ENCODE measurements around the gene HLA-DQB1. TPM values are rescaled to one million over a fixed set of nuclear protein-coding genes. Genes with fewer than 3 reads are reported as not detected.
"Not testable (repeated sequence)": the region's sequence is repeated elsewhere in the genome, so short reads cannot be mapped to it uniquely, and the experiment has no call there.

HLA-DQB1 gene
- total RNA-seq, 1 donor from 2014 or later, result not detected

DNA sequence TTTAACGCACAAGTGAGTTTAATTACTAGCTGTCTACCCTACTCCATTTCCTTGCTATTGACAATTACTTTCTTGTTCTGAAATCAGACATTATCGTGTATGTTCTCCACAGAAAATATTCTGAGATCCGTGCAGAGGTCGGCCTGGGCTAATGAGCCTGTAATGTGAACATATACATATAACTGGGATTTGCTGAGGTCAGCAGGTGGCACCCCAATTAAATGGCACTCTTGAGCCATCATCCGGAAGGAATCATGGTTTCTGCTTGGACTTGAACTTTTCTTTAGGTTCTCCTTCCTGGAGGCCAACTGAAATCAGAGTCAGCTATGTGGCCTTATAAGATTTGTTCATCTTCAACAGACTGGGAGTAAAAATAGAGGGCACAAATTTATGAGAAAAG lies 3.6 kb downstream of the HLA-DQB1 start:
- no peak for DNase-seq (ENCODE audit: low read depth, low spot score)

DNA sequence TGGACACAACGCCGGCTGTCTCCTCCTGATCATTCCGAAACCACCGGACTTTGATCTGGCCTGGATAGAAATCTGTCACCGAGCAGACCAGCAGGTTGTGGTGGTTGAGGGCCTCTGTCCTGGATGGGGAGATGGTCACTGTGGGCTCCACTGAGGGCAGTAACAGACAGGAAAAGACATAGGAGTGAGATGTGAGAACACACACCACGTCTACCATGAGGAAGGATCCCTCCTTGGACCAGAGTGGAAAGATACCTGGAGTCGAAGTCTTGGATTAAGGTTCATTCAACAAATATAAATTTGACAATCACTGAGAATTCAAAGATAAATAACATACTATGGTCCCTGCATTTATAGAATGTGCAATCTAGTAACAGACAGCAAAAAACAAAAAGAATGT lies 4.4 kb downstream of the HLA-DQB1 start:
- no peak for DNase-seq (ENCODE audit: low read depth, low spot score)

DNA sequence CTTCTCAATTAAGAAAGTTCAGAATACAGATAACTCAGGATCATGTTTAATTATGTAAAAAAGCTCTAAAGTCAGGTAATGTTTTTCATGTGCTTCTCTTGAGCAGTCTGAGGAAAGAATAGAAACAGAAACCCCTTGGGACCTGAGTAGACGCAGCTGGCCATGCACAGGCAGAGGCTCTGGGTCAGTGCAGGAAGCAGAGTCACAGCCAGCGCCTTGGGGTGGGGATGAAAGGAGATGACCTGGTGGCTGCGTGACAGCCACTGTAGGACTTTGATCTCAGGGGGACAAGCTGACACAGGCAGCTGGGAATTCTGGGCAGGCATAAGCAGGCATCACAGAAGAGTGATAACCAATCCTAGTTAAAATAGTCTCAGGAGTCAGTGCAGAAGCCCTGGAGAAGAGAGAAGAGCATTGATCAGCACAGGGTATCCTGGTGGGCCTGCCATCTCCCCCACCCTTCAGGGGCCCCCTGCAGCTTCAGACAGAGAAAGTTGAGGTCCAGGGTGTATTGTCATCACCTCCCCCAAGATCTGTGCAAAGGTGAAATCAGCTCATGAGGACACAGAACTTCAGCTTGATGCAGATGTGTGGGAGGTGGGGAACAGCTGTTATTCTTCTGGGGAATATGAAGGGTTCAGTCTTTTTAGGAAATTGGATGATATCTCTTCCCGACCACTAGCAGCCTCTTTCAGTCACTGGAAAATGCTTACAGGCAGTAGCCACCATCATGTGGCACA lies 6.4 kb downstream of the HLA-DQB1 start:
- DNase-seq (ENCODE audit: low read depth, low spot score), result no peak

DNA sequence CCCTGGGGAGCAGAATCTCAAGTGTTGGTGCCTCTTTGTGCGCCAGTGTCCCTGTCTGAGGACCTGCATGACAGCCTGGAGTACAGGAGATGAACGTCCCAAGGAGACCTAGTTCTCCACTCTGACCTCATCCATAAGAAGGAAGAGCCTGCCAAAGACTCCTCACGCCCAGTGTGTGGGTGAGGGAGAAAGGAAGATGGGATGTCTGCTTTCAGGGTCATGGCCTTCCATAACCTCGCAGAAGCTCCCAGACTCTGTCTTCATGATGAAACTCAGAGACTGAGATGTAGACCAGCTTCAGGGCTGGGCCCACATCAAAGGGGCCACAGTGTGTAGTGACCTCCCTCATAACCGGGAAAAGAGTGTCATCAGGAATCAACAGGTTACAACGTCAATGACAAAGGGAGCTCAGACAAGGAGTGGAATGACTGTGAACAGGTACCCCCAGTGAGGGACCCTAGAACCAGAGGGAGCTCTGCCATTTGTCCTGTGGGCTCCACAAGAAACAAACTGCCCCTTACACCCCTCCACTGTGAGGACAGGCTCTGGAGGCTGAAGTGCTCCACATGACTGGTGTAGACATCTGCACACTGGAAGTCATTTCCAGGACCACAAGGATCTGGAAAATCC lies 8.1 kb downstream of the HLA-DQB1 start:
- DNase-seq (ENCODE audit: low read depth, low spot score), result no peak

DNA sequence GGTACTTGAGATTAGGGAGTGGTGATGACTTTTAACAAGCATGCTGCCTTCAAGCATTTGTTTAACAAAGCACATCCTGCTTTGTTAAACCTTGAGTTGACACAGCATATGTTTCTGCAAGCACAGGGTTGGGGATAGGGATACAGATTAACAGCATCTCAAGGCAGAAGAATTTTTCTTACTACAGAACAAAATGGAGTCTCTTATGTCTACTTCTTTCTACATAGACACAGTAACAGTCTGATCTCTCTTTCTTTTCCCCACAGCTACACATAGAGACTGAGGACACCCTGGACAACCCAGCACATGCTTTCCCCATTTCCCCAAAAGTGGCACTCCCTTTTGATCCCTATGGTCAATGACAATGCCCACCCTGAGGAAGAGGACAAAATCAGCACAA lies 8.6 kb downstream of the HLA-DQB1 start:
- not testable (repeated sequence) for DNase-seq (ENCODE audit: low read depth, low spot score)

DNA sequence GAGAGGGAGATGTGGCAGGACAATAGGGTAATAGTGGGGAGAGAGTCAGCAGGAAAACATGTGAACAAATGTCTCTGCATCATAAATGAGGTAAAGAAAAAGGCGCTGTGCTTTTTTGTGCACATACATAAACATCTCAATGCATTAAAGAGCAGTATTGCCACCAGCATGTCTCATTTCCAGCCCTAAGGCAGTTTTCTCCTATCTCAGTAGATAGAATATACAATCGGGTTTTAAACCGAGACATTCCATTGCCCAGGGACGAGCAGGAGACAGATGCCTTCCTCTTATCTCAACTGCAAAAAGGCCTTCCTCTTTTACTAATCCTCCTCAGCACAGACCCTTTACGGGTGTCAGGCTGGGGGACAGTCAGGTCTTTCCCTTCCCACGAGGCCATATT lies 9.1 kb downstream of the HLA-DQB1 start:
- not testable (repeated sequence) for DNase-seq (ENCODE audit: low read depth, low spot score)

DNA sequence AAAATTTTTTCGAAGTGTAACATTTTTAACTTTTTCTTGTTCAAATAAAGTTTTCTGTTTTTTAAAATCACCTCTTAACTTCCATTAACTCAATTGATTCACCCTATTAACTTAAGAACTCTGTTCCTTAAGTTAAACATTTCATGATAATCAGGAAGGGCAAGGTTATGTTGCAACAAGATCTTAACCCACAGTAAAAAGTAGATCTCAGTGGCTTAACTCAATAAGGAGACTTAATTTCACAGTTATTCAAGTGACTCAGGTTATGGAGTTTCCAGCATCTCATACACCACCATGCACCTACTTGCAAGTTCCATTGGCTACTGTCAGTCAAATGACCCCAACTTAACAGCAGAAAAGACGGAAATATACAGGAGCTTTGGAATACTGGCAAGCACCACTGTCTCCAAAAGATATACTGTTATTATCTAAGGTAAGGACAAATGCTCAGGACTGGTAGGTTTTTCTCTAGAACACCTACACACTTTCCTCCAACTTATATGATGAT lies 11.2 kb downstream of the HLA-DQB1 start:
- DNase-seq (ENCODE audit: low read depth, low spot score), result no peak

DNA sequence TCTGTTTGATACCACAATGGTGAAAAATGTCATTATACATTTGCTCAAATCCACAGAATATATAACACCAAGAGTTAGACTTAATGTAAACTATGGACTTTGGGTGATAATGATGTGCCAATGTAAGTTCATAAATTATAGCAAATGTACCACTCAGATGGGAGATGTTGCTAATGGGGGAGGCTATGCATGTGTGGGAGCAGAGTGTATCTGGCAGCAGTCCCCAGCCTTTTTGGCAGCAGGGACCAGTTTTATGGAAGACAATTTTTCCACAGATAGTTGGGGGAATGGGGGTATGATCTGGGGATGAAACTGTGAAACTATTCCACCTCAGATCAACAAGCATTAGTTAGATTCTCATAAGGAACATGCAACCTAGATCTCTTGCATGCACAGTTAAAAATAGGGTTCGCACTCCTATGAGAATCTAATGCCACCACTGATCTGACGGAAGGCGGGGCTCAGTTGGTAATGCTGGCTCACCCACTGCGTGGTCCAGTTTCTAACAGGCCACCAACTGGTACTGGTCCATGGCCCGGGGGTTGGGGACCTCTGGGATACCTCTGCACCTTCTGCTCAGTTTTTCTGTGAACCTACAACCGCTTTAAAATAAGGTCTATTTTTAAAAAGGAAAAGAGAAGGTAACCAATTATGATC lies 21.3 kb downstream of the HLA-DQB1 start:
- no peak for DNase-seq (ENCODE audit: low read depth, low spot score)

DNA sequence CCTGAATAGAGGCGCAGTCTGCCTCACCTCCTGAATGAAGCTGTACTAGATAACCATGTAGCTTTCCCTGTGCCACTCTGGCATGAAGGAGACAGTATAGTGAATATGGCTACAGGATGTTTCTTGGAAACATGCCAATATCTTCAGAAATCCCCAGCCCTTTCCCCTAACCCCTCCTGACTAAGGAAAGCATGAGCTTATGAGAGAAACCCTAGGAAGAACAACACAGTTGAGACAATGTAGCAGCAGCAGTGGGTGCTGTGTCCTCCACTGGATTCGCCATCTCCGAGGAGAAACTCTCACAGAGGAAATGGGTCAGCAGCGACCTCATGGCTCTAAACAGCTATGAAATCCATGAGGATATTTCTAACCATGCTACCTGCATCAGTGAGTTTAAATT lies 22.6 kb downstream of the HLA-DQB1 start:
- DNase-seq (ENCODE audit: low read depth, low spot score), result no peak

DNA sequence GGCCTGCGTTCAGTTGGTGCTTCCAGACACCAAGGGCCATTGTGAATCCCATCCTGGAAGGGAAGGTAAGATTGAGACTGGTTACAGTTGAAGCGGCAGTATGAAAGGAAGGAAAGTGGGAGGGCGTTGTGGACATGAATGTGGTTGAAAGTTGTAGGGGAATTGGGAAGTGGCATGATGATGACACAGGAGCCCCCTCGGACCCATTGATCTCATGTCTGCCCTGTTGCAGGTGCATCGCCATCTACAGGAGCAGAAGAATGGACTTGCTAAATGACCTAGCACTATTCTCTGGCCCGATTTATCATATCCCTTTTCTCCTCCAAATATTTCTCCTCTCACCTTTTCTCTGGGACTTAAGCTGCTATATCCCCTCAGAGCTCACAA lies 23.7 kb downstream of the HLA-DQB1 start:
- DNase-seq (ENCODE audit: low read depth, low spot score), result no peak

DNA sequence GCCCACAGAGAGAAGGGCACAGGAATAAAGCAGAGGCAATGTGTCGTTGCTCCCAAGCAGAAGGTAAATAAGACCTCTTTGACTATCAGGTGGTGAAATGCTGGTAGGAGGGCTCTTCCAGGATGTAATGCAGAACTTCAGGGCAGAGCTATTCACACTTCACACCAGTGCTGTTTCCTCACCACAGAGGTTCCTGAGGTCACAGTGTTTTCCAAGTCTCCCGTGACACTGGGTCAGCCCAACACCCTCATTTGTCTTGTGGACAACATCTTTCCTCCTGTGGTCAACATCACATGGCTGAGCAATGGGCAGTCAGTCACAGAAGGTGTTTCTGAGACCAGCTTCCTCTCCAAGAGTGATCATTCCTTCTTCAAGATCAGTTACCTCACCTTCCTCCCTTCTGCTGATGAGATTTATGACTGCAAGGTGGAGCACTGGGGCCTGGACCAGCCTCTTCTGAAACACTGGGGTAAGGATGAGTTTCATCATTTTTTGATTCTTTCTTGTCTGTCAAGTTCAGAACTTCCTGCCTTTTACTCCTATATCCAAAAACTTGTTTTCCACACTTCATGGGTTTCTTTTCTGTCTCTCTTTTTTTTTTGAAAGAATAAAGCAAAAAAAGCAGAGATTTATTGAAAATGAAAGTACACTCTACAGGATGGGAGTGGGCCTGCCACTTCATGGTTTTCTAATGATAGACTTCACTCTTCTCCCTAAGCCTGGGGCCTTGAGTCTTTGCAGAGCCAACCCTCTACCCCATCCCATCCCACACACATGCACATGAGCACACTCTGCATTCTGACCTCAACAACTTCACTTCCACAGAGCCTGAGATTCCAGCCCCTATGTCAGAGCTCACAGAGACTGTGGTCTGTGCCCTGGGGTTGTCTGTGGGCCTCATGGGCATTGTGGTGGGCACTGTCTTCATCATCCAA lies 24.4 kb downstream of the HLA-DQB1 start:
- not testable (repeated sequence) for DNase-seq (ENCODE audit: low read depth, low spot score)

DNA sequence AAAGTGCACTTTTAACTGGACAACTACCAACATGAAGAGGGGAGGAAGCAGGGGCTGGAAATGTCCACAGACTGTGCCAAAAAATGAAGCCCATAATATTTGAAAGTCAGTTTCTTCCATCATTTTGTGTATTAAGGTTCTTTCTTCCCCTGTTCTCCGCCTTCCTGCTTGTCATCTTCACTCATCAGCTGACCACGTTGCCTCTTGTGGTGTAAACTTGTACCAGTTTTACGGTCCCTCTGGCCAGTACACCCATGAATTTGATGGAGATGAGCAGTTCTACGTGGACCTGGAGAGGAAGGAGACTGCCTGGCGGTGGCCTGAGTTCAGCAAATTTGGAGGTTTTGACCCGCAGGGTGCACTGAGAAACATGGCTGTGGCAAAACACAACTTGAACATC lies 25.3 kb downstream of the HLA-DQB1 start:
- DNase-seq (ENCODE audit: low read depth, low spot score), result no peak

DNA sequence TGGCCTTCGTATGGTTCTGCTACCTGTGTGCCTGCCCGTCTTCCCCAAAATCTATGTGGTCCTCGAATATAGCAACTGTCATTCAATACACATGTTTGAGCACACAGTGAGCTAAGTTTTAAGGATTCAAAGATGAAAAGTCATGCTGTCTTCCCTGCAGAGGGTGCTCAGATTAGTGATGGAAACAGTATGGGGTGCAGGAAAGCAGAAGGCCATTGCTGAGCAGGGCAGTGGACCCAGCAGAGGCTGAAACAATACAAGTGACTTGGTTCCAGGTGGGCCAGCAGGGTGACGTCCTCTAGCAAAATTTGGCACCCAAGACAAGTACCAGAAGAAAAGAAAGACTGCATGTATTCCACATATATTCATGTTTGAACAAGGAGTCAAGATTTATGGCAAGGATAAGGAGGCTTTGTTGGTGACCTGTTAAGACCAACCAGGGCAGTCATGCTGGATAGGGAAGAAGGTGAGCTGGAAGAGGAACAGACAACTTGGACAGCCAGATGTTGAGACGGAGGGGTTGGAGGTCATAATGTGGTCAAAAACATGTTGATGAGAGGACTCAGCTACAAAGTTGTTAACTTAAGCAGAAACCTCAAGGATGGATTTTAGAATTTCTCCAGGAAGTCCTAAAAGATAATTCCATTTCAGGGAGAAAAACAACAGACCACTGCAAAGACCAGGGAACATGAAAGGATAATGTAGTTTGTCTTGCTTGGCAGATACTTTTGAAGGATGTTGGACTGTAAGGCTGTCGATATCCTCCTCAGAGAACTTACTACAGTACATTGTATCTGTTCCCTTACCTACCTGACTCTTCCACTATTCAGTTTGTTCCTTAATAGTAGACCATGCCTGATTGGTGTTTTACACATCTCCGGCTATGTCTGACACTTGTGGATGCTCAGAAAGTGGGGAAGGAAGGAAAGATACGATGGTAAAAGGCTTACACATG lies 26.7 kb downstream of the HLA-DQB1 start:
- DNase-seq (ENCODE audit: low read depth, low spot score), result no peak

DNA sequence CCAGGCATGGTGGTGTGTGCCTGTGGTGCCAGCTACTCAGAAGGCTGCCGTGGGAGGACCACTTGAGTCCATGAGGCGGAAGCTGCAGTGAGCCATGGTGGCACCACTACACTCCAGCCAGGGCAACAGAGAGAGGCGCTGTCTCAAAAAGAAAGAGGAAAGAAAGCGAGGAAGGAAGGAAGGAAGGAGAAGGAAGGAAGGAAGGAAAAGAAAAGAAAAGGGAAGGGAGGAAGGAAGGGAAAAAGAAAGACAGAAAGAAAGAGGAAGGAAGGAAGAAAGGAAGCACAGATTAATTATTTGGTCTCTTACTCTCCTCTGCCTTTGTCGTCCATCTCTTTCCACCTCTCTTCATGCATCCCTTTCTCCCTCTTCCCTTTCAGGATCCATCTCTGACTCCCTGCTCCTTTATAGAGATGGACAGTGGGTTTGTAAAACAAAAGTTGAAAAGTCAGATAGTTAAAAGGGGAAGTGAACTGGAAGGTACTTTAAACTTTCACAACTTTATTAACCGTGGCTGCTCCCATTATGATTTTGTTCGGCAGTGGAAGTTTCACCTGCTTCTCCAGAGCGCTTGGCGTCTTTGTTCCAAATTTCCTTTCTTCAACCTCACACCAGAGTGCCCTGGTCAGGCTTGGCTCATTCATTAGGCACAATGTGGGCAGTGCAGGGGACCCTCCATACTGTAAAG lies 27.8 kb downstream of the HLA-DQB1 start:
- no peak for DNase-seq (ENCODE audit: low read depth, low spot score)

DNA sequence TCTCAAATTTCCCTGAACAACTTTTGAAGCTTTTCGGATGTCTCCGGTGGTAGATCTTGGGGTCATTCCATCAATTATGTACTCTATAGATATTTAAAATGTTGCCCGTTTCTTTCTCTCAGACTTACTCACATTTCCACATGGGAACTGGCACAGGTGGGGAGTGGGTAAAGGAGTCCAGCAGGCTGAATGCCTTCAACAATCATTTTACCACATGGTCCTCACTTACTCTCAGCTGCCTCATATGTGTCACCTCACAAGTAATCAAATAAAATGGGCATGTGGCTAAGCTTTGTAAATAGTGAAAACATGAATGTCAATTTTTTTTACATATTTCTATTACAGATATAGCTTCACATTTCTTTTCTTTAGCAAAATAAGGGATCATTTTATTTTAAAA lies 28.6 kb downstream of the HLA-DQB1 start:
- no peak for DNase-seq (ENCODE audit: low read depth, low spot score)

DNA sequence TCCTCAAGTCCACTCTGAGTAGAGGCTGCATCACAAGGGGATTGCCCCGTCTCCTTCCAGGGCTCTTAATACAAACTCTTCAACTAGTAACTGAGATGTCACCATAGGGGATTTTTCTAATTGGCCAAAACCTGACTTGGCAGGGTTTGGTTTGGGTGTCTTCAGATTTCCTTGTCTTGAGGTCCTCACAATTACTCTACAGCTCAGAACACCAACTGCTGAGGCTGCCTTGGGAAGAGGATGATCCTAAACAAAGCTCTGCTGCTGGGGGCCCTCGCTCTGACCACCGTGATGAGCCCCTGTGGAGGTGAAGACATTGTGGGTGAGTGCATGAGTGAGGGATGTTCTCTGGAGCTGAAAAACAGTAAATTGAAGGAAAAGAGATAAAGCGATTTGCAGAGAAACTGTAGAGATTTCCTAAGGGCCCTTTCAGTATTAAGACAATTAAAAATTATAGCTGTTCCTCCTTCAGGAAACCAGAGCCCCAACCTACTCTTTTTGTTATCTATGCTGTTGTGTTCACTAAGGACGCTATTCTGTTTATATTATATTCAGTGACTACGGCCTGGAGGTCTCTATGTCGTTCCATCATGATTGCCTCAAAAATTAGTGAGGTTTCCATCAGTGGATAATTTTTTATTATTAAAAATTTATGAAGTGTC lies 29.1 kb downstream of the HLA-DQB1 start, which contains the start of gene HLA-DQA1:
HLA-DQA1 (plus strand) TSS at position 188 of the 662 bp plus-strand sequence; CDS start at position 241, 53 bp downstream.
- DNase-seq (ENCODE audit: low read depth, low spot score), result no peak

DNA sequence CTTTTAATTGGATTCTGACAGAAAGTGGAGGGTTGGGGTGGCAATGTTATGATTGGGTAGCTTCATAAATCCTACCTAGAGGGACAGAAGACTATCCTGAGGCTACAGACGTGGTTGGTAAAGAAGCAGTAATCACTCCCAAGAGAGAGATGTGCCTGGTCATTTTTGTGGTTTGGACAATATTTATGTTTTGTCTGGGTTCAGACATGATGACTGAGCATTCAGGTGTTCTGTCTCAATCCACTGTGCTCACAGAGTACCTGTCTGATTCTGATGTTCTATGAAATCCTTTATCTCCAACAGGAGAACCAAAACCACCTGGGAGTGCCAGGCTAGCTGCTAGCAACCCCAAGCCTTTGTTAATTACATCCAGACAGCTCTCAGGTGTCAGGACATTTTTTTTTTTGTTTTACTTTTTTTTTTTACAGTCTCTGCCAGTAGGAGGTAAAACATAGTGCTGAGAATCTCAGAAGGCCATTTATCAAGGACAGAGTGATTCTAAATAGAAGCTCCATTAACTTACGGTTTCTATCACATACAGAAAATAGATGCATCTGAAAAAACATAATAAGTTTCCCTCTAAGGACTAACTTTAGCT lies 30.8 kb downstream of the HLA-DQB1 start:
- no peak for DNase-seq (ENCODE audit: low read depth, low spot score)

DNA sequence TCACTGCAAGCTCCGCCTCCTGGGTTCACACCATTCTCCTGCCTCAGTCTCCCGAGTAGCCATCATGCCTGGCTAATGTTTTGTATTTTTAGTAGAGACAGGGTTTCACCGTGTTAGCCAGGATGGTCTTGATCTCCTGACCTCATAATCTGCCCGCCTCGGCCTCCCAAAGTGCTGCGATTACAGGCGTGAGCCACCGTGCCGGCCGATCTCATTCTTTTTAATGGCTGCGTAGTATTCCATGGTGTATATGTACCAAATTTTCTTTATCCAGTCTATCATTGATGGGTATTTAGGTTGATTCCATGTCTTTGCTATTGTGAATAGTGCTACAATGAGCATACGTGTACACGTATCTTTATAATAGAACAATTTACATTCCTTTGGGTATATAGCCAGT lies 36.7 kb downstream of the HLA-DQB1 start:
- not testable (repeated sequence) for DNase-seq (ENCODE audit: low read depth, low spot score)

DNA sequence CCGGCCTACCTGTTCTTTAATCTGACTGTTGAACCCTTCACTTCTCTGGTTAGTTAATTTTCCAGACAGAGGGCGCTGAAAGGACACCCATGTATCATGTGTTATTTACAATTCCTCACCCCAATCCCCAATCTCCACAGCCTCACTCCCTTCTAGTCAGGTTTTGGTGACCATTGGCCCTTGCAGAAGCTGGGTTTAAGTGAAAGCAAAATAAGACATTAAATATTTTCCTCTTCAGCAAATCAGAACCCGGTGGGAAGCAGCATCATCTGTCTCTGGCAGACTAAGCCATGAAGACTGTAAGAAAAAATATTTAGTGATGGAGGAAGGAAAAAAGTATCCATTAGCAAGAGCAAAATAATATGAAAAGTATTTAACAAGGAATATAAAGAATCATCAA lies 38.6 kb downstream of the HLA-DQB1 start:
- no peak for DNase-seq (ENCODE audit: low read depth, low spot score)
